Trophoblast cell (in vitro differentiated cells and primary cell): ENCODE data around the gene QSOX2.

Experiments used
- DNase-seq, 2 donors: peaks; one replicate each; pipeline ENCODE4 v3.0.0-alpha.2; 2016
- H2AFZ ChIP-seq: 2 replicates; pipeline ENCODE4 v1.6.1; 2013; ENCODE audit warnings: low read length, moderate library complexity, mild to moderate bottlenecking; ENCODE audit not compliant: insufficient read depth, poor library complexity
- H2AK5ac ChIP-seq: 2 replicates; pipeline ENCODE4 v1.6.1; 2013; ENCODE audit warnings: mild to moderate bottlenecking, low read length
- H2BK120ac ChIP-seq: 2 replicates; pipeline ENCODE4 v1.6.1; 2013; ENCODE audit warnings: low read length, mild to moderate bottlenecking, moderate library complexity; ENCODE audit not compliant: insufficient read depth, poor library complexity
- H2BK12ac ChIP-seq: 2 replicates; pipeline ENCODE4 v1.6.1; 2013; ENCODE audit warnings: mild to moderate bottlenecking, low read length, moderate library complexity
- H2BK5ac ChIP-seq: 2 replicates; pipeline ENCODE4 v1.6.1; 2013; ENCODE audit warnings: low read length, low read depth, moderate library complexity, mild to moderate bottlenecking; ENCODE audit not compliant: poor library complexity
- H3K14ac ChIP-seq: 2 replicates; pipeline ENCODE4 v1.6.1; 2013; ENCODE audit warnings: mild to moderate bottlenecking, low read length
- H3K18ac ChIP-seq: 2 replicates; pipeline ENCODE4 v1.6.1; 2013; ENCODE audit warnings: mild to moderate bottlenecking, low read length
- H3K23ac ChIP-seq: 2 replicates; pipeline ENCODE4 v1.6.1; 2013; ENCODE audit warnings: low read length
- H3K27ac ChIP-seq: 2 replicates; pipeline ENCODE4 v1.5.1; 2013; ENCODE audit warnings: low read depth, mild to moderate bottlenecking, inconsistent platforms, low read length, moderate library complexity
- H3K27me3 ChIP-seq: 2 replicates; pipeline ENCODE4 v1.6.1; 2013; ENCODE audit warnings: inconsistent platforms, mild to moderate bottlenecking, low read length, moderate library complexity; ENCODE audit not compliant: insufficient read depth
- H3K36me3 ChIP-seq, 2 experiments: 1 replicate in 1 of 2; 2 replicates in 1 of 2; pipeline ENCODE4 v1.6.1; 2013; ENCODE audit warnings: low read length in 2 of 2, mild to moderate bottlenecking in 2 of 2, moderate library complexity in 1 of 2; ENCODE audit not compliant: insufficient read depth in 2 of 2, control insufficient read depth in 1 of 2
- H3K4ac ChIP-seq: 2 replicates; pipeline ENCODE4 v1.6.1; 2013; ENCODE audit warnings: low read depth, mild to moderate bottlenecking, low read length, moderate library complexity
- H3K4me1 ChIP-seq, 2 experiments: 1 replicate in 1 of 2; 2 replicates in 1 of 2; pipeline ENCODE4 v1.6.1; 2013; ENCODE audit warnings: low read length in 2 of 2, mild to moderate bottlenecking in 2 of 2, moderate library complexity in 1 of 2; ENCODE audit not compliant: insufficient read depth in 2 of 2, control insufficient read depth in 1 of 2
- H3K4me2 ChIP-seq: 2 replicates; pipeline ENCODE4 v1.6.1; 2013; ENCODE audit warnings: inconsistent platforms, mild to moderate bottlenecking, low read length, moderate library complexity
- H3K4me3 ChIP-seq: 2 replicates; pipeline ENCODE4 v1.5.1; 2013; ENCODE audit warnings: mild to moderate bottlenecking, low read depth, low read length, inconsistent platforms
- H3K79me1 ChIP-seq: one replicate; pipeline ENCODE4 v1.6.1; 2013; ENCODE audit warnings: low read length
- H3K79me2 ChIP-seq: 2 replicates; pipeline ENCODE4 v1.6.1; 2013; ENCODE audit warnings: low read length, mild to moderate bottlenecking; ENCODE audit not compliant: control insufficient read depth, insufficient read depth, poor library complexity
- H3K9ac ChIP-seq: 2 replicates; pipeline ENCODE4 v1.6.1; 2013; ENCODE audit warnings: mild to moderate bottlenecking, low read length
- H3K9me3 ChIP-seq: 2 replicates; pipeline ENCODE4 v1.6.1; 2013; ENCODE audit warnings: low read depth, mild to moderate bottlenecking, control low read depth, inconsistent platforms, low read length; ENCODE audit not compliant: insufficient read depth
- H4K12ac ChIP-seq: 2 replicates; pipeline ENCODE4 v1.6.1; 2013; ENCODE audit warnings: low read depth, mild to moderate bottlenecking, low read length, moderate library complexity
- H4K8ac ChIP-seq: 2 replicates; pipeline ENCODE4 v1.6.1; 2013; ENCODE audit warnings: low read depth, mild to moderate bottlenecking, low read length, moderate library complexity
- H4K91ac ChIP-seq: one replicate; pipeline ENCODE4 v1.6.1; 2013; ENCODE audit warnings: low read depth, mild to moderate bottlenecking, low read length, moderate library complexity
- WGBS: extraction: QIAGEN DNeasy Blood & Tissue Kit; methylation state at CpG from one replicate; pipeline ENCODE4 v1.1.7; 2013; ENCODE audit warnings: missing lambda C conversion rate; ENCODE audit not compliant: insufficient read length, insufficient coverage; ENCODE audit errors: extremely low coverage; 5-methylcytosine and 5-hydroxymethylcytosine counted together

The QSOX2 gene

GRCh38 chr9:136171009-136171800 lies 74.4 kb downstream of the QSOX2 start:
- Histone ChIP-seq H3K27ac (no peak overlapping the region), H3K4ac (no peak overlapping the region), H3K4me3 (no peak overlapping the region), H2AFZ (no peak overlapping the region), H3K27me3 (no peaks in the 10 kb centered on the region), H2AK5ac (no peak overlapping the region), H4K12ac (no peak overlapping the region), H3K18ac (no peak overlapping the region), H3K36me3 (no peaks in the 10 kb centered on the region), H4K8ac (no peak overlapping the region), H3K4me2 (no peak overlapping the region), H3K9ac (no peak overlapping the region), H2BK12ac (no peak overlapping the region), H2BK120ac (no peak overlapping the region), H3K79me1 (no peaks in the 10 kb centered on the region), H3K79me2 (no peaks in the 10 kb centered on the region), H2BK5ac (no peak overlapping the region), H3K23ac (no peak overlapping the region), H3K14ac (no peak overlapping the region), H3K9me3 (no peaks in the 10 kb centered on the region), H3K4me1 (peaks cover 0 to 2% of the 10 kb centered on the region in 2 experiments), H4K91ac (no peak overlapping the region)
- no peak for DNase-seq
- no CpG with 5 or more reads among the region's 16 CpGs for WGBS

GRCh38 chr9:136170006-136170901 lies 75.4 kb downstream of the QSOX2 start:
- no peak overlapping the region for H3K4ac ChIP-seq
- WGBS, result no CpG with 5 or more reads among the region's 28 CpGs

GRCh38 chr9:136169495-136169894 lies 76.1 kb downstream of the QSOX2 start:
- H3K4me1 ChIP-seq, result peaks cover 0 to 2% of the 10 kb centered on the region in 2 experiments
- no peaks in the 10 kb centered on the region for H3K27me3 ChIP-seq
- H3K36me3 ChIP-seq, result no peaks in the 10 kb centered on the region
- no peak overlapping the region for H3K18ac ChIP-seq
- no peak overlapping the region for H3K23ac ChIP-seq
- H4K8ac ChIP-seq, result no peak overlapping the region
- H2BK120ac ChIP-seq, result no peak overlapping the region
- H3K4me3 ChIP-seq, result no peak overlapping the region
- H2BK5ac ChIP-seq, result no peak overlapping the region
- H2BK12ac ChIP-seq, result no peak overlapping the region
- WGBS, result no CpG with 5 or more reads among the region's 6 CpGs
- no peaks in the 10 kb centered on the region for H3K79me1 ChIP-seq
- H3K4me2 ChIP-seq, result no peak overlapping the region
- H2AK5ac ChIP-seq, result no peak overlapping the region
- H3K9me3 ChIP-seq, result peaks cover 1% of the 10 kb centered on the region
- no peak overlapping the region for H3K9ac ChIP-seq
- H2AFZ ChIP-seq, result no peak overlapping the region
- no peak overlapping the region for H4K12ac ChIP-seq
- H3K27ac ChIP-seq, result no peak overlapping the region
- DNase-seq, result no peak
- no peak overlapping the region for H3K4ac ChIP-seq
- no peak overlapping the region for H4K91ac ChIP-seq
- H3K79me2 ChIP-seq, result no peaks in the 10 kb centered on the region
- H3K14ac ChIP-seq, result no peak overlapping the region

More at GRCh38 chr9:136170006-136170901, 75.4 kb downstream of the QSOX2 start:
- Histone ChIP-seq H2AK5ac (no peak overlapping the region), H3K9me3 (no peaks in the 10 kb centered on the region), H2AFZ (no peak overlapping the region), H2BK5ac (no peak overlapping the region), H4K12ac (no peak overlapping the region), H2BK12ac (no peak overlapping the region), H3K27me3 (no peaks in the 10 kb centered on the region), H3K79me1 (no peaks in the 10 kb centered on the region), H3K4me1 (peaks cover 0 to 2% of the 10 kb centered on the region in 2 experiments), H3K79me2 (no peaks in the 10 kb centered on the region), H3K14ac (no peak overlapping the region), H3K4me2 (no peak overlapping the region), H3K9ac (no peak overlapping the region), H3K27ac (no peak overlapping the region), H3K36me3 (no peaks in the 10 kb centered on the region), H3K4me3 (no peak overlapping the region), H3K23ac (no peak overlapping the region), H4K8ac (no peak overlapping the region), H3K18ac (no peak overlapping the region), H2BK120ac (no peak overlapping the region), H4K91ac (no peak overlapping the region)
- peak in 1 of 2 donors; percentile 18 for DNase-seq

- Histone ChIP-seq H2BK120ac (no peak overlapping the region), H2BK12ac (no peak overlapping the region), H3K4me1 (no peaks in the 10 kb centered on the region), H2AFZ (no peak overlapping the region), H3K14ac (no peak overlapping the region), H3K27me3 (no peaks in the 10 kb centered on the region), H3K4me3 (no peak overlapping the region), H3K79me1 (no peaks in the 10 kb centered on the region), H3K9me3 (peaks cover 3% of the 10 kb centered on the region), H2AK5ac (no peak overlapping the region), H3K9ac (no peak overlapping the region), H3K4me2 (no peak overlapping the region), H2BK5ac (no peak overlapping the region), H4K91ac (no peak overlapping the region), H4K8ac (no peak overlapping the region), H3K27ac (no peak overlapping the region), H3K79me2 (no peaks in the 10 kb centered on the region), H3K23ac (no peak overlapping the region), H3K18ac (no peak overlapping the region), H4K12ac (no peak overlapping the region), H3K36me3 (no peaks in the 10 kb centered on the region), H3K4ac (no peak overlapping the region)
- no peak for DNase-seq
- no CpG with 5 or more reads among the region's 1 CpG for WGBS
Observed at GRCh38 chr9:136163248-136163850, 82.3 kb downstream of the QSOX2 start.
